GM19324 (cell line): Measurements from ENCODE around the gene ADAMTS3.
"Not testable (repeated sequence)": the region's sequence is repeated elsewhere in the genome, so short reads cannot be mapped to it uniquely, and the experiment has no call there.

ENCODE experiments used
- ATAC-seq: cut with Tn5 transposase; IDR thresholded peaks from one replicate; pipeline ENCODE4 v1.9.1; 2021; ENCODE audit warnings: mild to moderate bottlenecking, moderate library complexity; ENCODE audit not compliant: unreplicated experiment, low FRiP score

Gene ADAMTS3

GRCh38 chr4:72484981-72485380 is 84.0 kb downstream of the ADAMTS3 start:
- ATAC-seq, result no peak

DNA sequence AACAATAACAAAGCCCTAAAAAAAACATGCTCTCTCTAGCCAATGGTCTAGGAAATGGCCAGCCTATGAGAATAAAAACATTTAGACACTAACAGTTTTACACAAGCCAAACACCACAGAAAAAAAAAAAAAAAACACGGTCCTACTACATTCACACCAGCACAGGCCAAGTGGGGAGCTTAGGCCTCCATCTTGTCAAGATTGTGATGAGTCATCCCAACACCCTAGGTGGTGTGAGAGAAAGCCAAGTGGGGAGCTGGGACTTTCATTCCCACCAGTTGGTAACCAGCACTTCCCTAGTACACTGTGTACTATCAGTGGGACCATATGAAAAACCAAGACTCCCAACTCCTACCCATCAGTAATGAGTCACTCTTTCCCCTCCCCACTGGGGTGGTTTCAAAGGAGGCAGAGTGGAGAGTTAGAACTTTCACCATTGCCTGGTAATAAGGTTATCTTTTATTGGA is 95.6 kb downstream of the ADAMTS3 start:
- ATAC-seq, result no peak

DNA sequence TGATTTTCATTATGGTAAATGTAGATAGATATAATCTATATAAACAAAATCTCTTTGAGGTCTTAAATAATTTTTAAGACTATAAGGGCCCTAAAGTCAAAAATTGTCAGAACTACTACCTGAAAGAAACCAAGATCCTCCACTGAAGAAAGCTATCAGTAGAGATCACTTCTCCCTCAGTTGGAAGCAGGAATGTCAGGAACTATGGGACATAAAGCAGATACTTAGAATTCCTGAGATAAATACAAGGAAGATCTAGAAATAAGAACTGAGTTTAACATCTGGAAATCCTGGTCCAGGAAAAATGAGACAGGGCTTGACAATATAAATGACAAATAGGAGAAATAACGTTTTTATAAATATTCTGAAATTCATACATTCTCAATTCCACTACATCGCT is 97.2 kb downstream of the ADAMTS3 start:
- no peak for ATAC-seq

DNA sequence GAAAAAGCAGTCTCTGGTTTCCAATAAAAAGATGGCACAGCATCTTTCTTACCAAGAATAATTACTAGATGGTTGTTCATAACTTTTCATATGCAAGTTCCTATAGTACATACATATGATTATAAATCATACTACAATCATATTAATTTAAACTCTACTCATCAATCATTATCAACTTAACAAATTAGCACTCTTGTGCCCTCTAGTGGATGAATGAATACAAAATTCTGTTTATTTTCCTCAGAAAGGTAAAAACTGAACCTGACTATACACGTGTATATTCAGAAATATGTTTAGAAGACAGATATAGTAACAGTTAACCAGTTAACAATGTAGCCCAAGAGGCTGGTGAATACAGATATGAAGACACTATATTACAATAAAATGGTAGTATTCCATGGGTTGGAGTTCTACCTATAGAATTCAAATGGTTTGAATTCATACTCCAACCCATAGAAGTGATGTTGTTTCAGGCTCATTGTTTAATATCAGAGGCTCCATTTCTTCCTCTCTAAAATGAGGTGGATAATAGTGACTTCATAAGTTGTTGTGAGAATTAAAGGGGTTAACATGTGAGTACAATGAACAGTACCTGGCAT is 100.0 kb downstream of the ADAMTS3 start:
- no peak for ATAC-seq

GRCh38 chr4:72467633-72468032 is 101.4 kb downstream of the ADAMTS3 start:
- no peak for ATAC-seq

DNA sequence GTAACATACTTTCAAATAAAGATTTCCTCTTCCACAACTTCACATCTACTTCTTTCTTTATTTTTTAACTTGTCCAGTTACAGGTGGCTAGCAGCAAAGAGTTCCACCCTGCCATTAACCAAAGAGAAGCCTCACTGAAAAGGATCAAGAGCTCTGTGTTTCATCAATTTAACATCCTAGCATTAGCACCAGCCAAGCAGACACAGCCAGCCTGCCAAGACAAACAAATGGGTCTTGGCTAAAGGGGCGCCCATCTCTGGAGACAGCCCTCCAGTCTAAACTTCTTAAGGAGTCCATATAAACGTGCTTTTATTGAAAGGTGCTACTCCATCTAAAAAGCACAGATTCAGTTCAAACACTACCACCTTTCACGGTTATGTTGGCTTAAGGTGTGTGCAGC is 105.3 kb downstream of the ADAMTS3 start:
- ATAC-seq, result no peak

GRCh38 chr4:72457158-72457557 is 111.9 kb downstream of the ADAMTS3 start:
- no peak for ATAC-seq

- ATAC-seq, result no peak
Measured at GRCh38 chr4:72451349-72451748, 117.7 kb downstream of the ADAMTS3 start.

GRCh38 chr4:72449705-72450104 is 119.3 kb downstream of the ADAMTS3 start:
- ATAC-seq, result no peak

GRCh38 chr4:72448231-72448630 is 120.8 kb downstream of the ADAMTS3 start:
- no peak for ATAC-seq

- no peak for ATAC-seq
Measured at GRCh38 chr4:72446353-72447055, 122.5 kb downstream of the ADAMTS3 start.

GRCh38 chr4:72444092-72444491 is 124.9 kb downstream of the ADAMTS3 start:
- ATAC-seq, result no peak

GRCh38 chr4:72442715-72443114 is 126.3 kb downstream of the ADAMTS3 start:
- ATAC-seq, result no peak

GRCh38 chr4:72442147-72442546 is 126.9 kb downstream of the ADAMTS3 start:
- ATAC-seq, result no peak

DNA sequence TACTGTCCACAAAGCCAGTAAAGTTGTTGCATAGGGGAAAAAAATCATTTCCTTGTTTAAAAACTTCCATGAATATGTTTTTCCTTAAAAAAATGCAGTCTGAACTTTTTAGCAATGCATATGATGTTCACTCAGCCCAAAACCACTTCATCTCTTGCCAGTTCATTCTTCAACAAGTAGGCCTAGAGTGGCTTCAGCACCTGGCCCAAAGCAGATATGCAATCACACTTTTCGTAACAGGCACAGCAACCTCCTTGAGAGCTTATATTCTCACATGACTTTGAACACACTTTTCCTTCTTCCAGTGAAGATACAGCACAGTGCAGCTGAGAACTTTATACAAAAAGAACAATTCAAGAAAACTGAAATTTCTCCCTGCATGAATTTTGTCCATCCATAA is 128.6 kb downstream of the ADAMTS3 start:
- no peak for ATAC-seq

GRCh38 chr4:72432975-72433374 is 136.0 kb downstream of the ADAMTS3 start:
- ATAC-seq, result no peak

DNA sequence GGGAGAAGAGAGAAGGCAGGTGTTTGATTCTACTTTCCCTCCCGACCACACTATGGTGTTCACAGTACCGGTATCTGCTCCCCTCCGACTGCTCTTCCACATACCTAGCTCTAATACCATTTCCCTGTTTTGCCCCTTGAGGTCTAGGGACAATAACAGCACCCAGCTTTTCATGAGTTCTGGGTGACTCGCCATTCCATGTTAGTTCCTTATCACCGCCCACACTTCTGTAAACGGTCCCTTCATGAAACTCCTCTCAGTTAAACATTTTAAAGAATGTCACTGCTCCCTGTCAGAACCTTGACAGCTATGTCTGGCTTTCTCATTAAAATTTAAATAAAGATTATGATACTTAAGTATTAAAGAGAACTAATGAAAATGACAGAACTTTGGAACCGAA is 136.7 kb downstream of the ADAMTS3 start:
- no peak for ATAC-seq

GRCh38 chr4:72430988-72431387 is 138.0 kb downstream of the ADAMTS3 start:
- ATAC-seq, result no peak

DNA sequence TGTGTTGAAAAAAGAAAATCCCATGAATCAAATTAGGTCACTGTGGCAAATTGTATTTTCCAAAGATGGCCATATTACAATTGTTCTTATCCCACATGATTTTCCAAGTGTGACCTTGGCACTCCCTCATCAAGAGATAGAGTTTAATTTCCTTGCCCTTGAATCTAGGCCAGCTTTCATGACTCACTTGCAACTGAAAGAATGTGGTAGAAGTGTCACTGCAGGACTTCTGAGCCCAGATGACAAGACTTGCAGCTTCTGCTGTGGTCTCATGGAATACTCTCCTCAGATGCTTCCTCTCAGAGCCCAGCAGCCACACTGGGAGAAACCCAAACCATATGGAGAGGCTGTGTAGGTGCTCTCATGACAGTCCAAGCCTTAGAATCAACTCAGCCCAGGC is 139.0 kb downstream of the ADAMTS3 start:
- no peak for ATAC-seq

GRCh38 chr4:72429397-72429889 is 139.6 kb downstream of the ADAMTS3 start:
- no peak for ATAC-seq

DNA sequence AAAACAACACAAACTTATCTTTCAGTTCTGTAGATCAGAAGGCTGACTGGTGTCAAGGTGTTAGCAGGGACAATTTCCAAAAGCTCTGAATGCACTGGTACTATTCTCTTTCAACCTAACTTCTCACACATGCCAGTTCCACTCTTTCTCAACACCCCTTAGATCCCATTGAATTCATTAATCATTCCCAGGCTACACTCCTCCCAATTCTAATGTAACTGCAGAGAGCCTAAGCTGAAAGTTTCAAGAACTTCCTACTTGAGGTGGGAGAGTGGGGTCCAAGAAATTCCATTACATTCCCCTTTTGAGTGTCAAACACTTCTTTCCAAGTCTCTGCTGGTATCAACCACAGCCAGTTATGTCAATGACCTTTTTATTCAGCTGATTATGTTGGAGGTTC is 142.0 kb downstream of the ADAMTS3 start:
- ATAC-seq, result no peak

GRCh38 chr4:72425908-72426307 is 143.1 kb downstream of the ADAMTS3 start:
- ATAC-seq, result not testable (repeated sequence)
